Hematopoietic multipotent progenitor cell treated with erythropoietin and hydrocortisone succinate and interleukin-3 and kit ligand, for 15 days (in vitro differentiated cells): ENCODE data around the gene OASL.

Source experiments
- DNase-seq: peaks from one replicate; pipeline ENCODE4 v3.0.0-alpha.2; 2015; ENCODE audit warnings: low spot score

OASL gene

DNA sequence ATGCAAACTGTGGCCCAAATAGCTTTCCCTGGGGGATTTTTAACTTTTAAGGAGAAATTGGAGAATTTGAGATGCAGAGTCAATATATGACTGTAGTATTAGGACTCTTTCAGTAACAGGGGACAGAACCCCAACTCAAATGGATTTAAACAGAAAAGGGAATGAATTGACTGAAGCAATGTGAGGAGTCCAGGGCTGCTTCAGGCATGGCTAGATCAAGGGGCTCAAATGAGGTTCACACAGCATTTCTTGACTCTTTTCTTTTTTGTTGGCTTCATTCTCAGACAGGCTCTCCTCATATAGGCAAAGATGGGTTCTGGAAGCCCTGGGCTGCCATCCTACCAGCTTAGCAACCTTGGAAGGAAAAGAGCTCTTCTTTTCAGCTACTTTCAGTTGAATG, 47.1 kb downstream of the OASL start:
- DNase-seq, result no peak

DNA sequence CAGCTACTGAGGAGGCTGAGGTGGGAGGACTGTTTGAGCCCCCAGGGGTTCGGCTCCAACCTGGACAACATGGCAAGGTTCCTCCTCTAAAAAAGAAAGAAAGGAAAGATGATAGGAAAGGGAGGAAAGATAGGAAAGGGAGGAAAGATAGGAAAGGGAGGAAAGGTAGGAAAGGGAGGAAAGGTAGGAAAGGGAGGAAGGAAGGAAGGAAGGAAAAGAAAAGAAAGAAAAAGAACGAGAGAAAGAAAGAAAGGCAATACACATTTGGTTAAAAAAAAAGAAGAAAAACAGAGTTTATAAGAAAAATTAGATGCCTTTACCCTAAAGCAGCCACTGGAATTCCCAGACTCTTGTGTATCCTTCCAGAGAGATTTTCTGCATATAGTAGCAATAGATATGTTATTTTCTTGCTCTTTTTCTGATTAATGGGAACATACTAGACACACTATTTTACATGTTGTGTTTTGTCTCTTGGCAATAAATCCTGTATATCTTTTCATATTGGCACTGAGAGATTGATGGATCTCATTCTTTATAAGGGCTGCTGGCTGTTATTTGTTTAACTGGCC, 48.5 kb downstream of the OASL start:
- DNase-seq, result no peak

DNA sequence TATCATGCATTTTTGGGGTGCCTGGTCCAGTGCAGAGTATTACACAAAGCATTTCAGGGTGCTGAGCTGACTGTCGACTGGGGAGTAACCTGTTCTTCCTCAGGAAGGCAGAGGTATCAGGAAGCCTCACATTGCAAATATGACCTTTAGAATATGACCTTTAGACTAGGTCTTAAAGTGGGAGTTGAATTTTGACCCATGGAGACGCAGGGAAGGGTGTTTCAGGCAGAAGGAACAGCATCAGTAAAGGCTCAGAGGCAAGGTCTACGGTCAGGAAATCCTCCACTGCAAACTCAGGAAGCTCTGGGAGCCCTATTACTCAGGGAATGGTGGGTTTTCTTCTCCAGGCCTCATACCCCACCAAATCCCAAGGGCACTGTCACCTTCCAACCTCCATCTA, 49.4 kb downstream of the OASL start:
- DNase-seq, result no peak

DNA sequence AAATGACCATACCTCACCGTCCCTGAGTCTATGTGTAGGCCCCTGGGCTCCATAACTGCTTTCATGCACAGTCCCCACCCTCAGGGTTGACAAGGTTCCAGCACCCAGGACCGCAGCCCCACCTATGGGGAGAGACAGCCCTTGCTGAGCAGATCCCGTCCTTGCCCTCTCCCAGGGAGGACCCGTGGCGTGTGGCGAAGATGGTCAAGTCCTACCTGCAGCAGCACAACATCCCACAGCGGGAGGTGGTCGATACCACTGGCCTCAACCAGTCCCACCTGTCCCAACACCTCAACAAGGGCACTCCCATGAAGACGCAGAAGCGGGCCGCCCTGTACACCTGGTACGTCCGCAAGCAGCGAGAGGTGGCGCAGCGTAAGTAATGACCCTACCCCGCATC, 50.4 kb downstream of the OASL start:
- no peak for DNase-seq

DNA sequence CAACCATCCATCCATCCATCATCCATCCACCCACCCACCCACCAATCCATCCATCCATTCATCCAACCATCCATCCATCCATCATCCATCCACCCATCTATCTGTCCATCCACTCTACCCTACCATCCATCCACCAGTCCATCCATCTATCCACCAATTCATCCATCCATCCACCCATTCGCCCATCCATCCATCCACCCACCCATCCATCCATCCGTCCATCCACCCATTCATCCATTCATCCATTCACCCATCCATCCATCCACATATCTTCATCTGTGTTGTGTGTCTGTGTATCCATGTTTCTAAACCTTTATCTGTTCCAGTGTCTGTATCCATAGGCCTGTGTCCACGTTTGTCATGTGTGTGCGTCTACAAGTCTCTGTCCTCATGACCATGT, 50.8 kb downstream of the OASL start:
- no peak for DNase-seq

DNA sequence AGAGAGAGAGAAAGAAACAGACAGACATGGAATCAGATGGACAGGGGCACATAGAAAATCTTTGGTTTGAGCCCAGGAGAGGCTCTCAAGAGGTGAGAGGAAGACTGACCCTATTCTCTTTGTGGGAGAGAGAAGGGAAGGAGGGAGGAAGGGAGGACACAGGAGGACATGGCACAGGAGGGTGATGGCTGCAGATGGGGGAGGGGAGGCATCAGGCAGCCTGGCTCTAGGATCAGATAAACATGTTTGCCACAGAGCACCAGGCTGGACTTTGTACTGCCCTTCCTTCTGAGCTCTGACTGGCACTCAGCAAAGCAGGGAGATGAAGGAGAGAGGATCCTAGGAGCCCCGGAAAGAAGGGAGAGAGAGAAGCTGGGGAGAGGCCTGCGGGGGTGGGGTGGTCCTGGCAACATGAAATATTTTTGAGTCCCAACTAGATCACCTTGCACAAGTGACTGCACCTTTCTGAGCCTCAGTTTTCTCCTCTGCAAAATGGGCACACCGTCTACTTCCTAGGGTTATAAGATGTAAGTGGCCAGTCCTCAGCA, 54.6 kb downstream of the OASL start:
- no peak for DNase-seq

DNA sequence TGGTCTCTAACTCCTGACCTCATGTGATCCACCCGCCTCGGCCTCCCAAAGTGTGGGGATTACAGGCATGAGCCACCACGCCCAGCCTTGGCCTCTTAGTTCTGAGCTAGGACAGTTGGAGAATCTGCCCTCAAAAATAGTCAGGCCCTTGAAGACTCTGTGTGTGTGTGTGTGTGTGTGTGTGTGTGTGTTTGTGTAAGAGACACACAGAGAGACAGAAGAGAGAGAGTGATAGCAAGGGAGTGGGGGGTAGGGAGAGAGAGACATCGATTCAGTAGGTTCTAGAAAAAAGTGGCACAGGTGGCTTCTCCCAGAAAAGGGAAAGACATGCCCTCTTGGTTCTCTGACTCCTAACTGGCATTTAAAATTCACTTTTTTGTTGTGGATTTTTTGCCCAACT, 55.3 kb downstream of the OASL start:
- no peak for DNase-seq

DNA sequence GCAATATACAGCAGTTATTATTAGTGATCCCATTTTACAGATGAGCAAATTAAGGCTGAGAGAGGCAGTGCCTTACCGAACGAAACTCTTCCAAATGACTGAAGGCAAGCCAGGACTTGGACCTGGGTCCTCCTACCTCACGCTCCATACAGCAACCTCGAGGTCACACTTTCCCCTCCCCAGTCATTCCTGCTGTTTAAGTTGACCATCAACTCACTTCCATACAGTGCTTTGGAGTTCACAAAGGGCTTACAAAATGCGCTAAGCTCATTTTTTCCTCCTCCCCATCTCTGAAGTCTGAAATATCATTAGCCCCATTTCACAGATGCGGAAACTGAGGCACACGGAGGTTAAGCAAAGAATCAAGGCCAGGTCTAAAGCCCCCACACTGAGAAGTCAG, 56.4 kb downstream of the OASL start:
- no peak for DNase-seq

DNA sequence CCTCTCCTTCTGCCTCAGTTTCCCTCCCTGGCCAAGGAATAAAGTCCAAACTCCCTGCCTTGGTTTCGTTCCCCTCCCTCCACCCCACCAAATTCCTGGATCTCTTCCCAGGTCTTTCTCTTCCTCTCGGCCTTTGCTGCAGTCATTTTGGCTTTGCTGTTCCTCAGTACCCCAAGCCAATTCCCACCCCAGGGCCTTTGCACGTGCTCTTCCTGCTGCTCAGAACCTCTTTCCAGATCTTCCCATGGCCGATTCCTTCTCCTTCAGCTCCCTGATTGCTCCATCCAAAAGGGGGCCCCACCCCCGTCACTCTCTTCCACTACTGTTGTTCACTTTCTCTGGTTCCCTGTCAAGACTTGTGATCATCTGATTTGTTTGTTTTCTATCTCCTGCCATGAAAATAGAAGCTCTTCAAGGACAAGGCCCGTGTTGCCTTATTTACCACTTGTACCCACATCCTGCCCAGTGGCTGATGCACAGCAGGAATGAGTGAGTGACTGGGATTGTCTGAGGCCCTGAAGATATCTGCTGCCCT, 57.6 kb downstream of the OASL start:
- DNase-seq, result no peak

DNA sequence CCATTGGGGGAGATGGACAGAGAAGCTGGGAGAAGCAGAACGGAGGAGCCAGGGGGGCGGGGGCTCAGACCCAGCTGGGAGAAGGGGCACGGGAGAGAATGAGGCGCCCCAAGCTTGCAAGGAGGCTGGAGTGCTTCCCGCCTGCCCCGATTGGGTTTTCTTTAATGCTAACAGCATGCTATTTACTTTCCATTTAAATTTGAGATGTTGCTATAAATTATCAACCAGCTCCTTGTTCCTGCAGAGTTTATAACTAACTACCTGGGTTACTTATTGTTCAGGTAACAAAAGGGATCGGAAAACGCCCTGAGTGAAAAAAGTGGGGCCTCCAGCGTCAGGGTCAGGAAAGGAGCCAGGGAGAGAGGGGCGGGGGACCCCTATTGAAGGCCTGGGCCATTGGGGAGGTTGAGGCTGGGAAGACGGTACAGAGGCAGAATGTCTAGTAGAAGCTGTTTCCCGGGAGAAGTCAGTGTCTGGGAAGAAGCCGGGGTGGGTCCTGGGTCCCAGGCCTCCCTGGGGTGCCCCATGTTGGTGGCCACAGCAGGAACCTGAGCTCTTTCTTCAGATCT, 58.2 kb downstream of the OASL start:
- no peak for DNase-seq

DNA sequence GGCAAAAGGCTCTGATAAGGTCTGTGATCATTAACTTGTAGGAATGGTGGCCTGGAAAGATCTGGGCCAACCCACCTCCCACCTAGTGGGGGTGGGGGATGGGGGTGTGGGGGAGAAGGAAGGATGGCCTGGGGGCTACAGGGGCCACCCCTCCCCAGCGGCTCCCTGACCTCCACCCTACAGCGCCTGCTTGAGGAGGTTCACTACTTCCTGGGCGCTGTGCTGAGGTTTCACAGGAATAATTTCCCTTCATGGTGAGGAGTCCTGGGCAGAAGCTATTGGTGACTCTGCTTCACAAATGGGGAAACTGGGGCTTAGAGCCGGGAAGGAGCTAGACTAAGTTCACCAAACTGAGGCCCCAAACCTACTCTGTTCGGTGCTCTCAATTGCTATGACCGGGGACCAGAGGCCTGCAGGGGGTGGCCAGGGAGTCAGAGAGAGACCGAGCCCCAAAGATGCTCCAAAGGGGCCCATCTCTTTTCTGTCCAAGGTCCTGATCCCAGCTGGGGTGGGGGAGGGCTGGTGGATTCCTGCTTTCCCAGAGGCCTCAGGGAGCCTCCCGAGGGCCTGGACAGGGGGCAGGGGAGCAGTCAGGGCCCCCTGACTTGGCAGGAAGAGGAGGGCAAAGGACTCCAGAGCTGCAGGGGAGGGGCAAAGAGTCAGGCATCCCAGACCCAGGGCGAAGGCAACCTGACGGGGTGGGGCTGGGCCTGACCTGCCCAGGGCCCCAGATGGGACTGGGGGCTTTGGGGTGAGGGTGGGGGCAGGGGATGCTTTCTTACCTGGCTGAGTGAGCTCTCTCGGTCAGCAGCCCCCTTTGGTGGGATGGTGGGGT, 59.0 kb downstream of the OASL start:
- no peak for DNase-seq

DNA sequence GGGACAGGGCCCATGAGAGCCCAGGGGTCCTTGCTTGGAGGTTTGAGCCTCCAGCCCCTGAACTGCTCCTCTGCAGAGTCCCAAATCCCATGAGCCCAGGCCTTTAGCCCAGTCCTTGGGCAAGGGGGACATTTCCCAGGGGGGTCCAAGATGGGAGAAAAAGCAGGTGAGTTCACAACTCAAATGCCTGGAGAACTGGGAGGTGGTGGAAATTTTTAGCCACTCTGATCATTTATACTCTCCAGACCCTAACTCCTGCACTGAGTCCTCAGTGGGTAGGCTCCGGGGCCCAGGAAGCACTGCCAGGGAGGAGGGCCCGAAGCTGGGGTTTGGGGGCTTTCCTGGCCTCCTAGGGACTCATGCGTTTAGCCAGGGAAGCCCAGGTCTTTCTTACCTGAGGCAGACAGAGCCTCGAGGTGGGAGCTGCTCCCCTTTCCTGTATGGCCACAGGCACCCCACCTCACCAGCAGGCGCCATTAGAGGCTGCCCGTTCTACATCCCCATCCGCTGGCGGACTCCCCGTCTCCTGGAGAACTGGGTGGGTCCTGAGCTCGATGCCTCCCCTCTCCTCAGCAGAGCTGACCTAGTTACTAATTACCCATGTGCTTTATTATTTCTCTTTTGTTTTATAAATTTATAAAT, 59.7 kb downstream of the OASL start:
- no peak for DNase-seq

DNA sequence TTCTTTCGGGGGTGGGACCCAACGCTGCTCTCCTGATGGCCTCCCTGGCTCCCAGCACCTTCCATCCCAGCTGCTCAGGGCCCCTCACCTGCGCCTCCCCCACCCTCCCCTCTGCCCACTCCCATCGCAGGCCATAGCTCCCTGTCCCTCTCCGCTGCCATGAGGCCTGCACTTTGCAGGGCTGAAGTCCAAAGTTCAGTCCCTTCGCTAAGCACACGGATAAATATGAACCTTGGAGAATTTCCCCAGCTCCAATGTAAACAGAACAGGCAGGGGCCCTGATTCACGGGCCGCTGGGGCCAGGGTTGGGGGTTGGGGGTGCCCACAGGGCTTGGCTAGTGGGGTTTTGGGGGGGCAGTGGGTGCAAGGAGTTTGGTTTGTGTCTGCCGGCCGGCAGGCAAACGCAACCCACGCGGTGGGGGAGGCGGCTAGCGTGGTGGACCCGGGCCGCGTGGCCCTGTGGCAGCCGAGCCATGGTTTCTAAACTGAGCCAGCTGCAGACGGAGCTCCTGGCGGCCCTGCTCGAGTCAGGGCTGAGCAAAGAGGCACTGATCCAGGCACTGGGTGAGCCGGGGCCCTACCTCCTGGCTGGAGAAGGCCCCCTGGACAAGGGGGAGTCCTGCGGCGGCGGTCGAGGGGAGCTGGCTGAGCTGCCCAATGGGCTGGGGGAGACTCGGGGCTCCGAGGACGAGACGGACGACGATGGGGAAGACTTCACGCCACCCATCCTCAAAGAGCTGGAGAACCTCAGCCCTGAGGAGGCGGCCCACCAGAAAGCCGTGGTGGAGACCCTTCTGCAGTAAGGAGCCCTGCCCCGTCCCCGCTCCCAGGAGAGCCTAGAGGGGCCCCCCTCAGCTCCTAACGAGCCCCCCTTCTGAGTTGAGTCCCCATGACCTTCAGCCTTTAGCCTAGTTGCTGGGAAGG, 60.5 kb downstream of the OASL start, which contains the start of gene HNF1A:
Gene HNF1A (plus strand): TSS at position 248 of the 924 bp plus-strand sequence. CDS start 226 bp downstream, at position 474.
- no peak for DNase-seq

DNA sequence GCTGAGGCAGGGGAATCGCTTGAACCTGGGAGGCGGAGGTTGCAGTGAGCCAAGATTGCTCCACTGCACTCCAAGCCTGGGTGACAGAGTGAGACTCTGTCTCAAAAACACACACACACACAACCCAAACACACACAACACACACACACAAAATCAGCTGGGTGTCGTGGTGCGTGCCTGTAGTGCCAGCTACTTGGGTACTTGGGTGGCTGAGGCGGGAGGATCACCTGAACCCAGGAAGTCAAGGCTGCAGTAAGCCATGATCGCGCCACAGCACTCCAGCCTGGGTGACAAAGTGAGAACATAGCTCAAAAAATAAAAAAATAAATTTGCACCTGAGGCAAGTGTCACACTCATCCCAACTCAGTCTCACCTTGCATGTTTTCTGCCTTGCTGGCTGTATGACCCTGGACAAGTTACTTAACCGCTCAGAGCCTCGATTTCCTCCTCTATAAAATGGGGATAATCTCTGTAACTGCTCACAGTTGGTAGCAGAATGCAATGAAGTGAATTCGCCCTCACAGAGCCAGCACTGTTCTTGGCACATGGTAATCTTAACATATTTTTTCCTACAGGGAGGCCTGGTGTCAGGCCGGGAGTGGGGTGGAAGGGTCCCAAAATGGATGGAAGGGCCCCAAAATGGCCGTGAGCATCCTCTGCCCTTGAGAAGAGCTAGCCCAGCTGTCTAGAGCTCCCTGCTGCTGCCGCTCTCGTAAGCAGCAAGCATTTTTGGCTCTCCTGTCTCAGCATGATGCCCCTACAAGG, 61.3 kb downstream of the OASL start:
- no peak for DNase-seq

DNA sequence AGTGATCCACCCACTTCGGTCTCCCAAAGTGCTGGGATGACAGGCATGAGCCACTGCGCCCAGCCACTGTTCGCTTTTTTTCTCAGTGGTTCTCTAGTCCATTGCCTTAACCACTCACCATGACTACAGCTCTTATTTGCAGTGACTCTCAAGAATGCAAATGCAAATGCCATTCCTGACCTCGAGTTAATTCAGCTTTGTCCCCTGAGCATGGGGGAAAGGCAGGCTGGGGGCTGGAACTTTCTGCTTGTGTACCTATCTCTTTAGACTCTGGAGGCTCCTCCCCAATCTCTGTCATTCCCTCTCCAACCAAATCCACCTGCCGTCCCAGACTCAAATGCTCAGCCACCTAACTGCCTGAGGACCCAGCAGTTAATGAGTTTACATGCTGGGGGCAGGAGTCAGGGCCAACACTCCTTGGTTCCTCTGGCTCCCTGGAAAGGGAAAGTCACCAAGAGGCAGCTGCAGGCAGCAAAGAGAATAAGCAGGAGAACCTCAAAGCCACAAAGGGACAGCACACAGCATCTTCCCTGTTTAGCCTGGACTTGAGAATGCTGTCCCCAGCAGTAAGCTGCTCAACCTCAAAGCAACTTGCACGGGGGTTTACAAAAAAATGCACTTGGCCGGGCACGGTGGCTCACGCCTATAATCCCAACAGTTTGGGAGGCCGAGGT, 66.0 kb downstream of the OASL start:
- DNase-seq, result no peak

DNA sequence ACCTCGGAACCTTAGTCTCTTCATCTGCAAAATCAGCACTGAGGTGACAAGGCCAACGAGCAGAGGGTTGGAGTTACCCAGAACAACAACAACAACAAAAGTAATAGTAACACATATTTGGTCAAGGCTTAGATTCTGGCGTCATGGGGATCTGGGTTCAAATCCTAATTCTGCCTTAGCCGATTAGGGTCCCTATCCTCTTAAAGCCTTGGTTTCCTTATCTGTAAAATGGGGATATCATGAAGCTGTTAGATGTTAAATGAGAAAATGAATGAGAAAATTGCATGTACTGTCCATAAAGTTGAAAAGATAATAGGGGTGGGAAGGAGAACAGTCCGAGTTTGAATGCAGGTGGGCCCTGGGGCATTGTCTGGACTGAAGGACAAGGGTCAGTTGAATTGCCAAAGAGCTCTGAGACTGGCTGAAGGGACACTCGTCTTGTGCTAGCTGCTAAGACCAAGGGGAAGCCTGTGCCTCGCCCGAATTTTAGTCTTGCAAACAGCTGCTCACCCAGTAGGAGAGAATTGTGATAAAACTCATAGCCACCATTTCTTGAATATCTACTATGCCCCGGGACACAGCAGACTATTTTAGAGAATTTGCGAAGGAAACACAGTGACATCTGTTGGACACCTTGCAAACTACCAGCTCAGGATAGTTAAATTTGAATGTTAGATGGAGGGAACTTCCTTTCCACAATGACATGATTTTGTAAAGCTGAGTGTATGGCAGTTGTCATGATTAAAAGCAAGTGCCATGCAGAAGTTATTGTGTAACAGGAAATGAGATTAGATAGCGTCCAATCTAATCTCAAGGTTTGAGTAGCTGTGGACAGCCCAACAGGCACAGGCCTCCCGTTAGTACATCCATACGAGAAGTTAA, 67.5 kb downstream of the OASL start:
- DNase-seq, result peak; percentile 57

DNA sequence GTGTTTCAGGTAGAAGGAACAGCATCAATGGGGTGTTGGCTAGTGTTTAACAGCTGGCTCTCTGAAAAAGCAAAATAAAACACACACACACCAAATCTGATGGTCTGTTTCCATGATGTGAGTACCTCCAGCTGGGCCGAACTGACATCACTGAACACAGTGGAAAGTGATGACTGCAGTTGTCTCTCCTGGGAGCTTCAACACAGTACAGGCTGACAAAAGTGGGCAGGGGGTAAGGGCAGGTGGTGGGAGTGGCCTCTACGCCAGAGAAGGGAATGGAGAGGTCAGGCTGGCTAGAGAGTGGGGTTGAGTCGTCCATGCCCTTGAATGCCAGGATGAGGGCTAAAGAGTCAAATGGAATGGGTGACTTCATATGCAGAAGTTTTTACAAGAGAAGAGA, 68.7 kb downstream of the OASL start:
- DNase-seq, result no peak
